ENCODE results near the gene KRT1. TPM values are rescaled to one million over a fixed set of nuclear protein-coding genes. Genes with fewer than 3 reads are reported as not detected.

Gene KRT1
- total and polyA plus RNA-seq, 3 donors from 2014 or later = 0.20 TPM; not detected in 2

GRCh38 chr12:52632656-52633055 is 47.6 kb downstream of the KRT1 start:
- TF ChIP-seq POLR2A (IDR thresholded peaks at IDR 0.05) (no peak), CTCF (IDR thresholded peaks at IDR 0.05) (no peak)
- intact Hi-C loops (cut with DNase I; ENCODE audit: low total_unique reads) = no loop called here

GRCh38 chr12:52631676-52632459 is 48.3 kb downstream of the KRT1 start:
- Histone ChIP-seq H3K4me1 (peaks cover 3% of the 10 kb centered on the region), H3K27me3 (no peaks in the 10 kb centered on the region), H3K27ac (no peak overlapping the region), H3K9me3 (no peaks in the 10 kb centered on the region), H3K4me3 (no peak overlapping the region), H3K36me3 (ENCODE audit: low read depth, missing control alignments) (no peaks in the 10 kb centered on the region)
- intact Hi-C loops (cut with DNase I; ENCODE audit: low total_unique reads) = no loop called here
- 81 to 82% methylated on average over 3 to 6 of the region's 6 CpGs for WGBS, 2 donors
- no peak for TF ChIP-seq CTCF (IDR thresholded peaks at IDR 0.05)
- DNase-seq = no peak

More at GRCh38 chr12:52632656-52633055, 47.6 kb downstream of the KRT1 start:
- H3K36me3 ChIP-seq (ENCODE audit: low read depth, missing control alignments) = no peaks in the 10 kb centered on the region
- H3K9me3 ChIP-seq = no peaks in the 10 kb centered on the region
- no peak overlapping the region for H3K27ac ChIP-seq
- H3K4me1 ChIP-seq = peaks cover 3% of the 10 kb centered on the region
- no peak overlapping the region for H3K4me3 ChIP-seq
- WGBS, 2 donors = 51 to 64% methylated on average over 4 of the region's 4 CpGs
- no peaks in the 10 kb centered on the region for H3K27me3 ChIP-seq
- no peak for DNase-seq

GRCh38 chr12:52631264-52631663 is 48.9 kb downstream of the KRT1 start:
- H3K9me3 ChIP-seq = no peaks in the 10 kb centered on the region
- no peak overlapping the region for H3K27ac ChIP-seq
- TF ChIP-seq CTCF (IDR thresholded peaks at IDR 0.05) = no peak
- TF ChIP-seq POLR2A (IDR thresholded peaks at IDR 0.05) = no peak
- H3K27me3 ChIP-seq = no peaks in the 10 kb centered on the region
- H3K4me1 ChIP-seq = peaks cover 3% of the 10 kb centered on the region
- WGBS, 2 donors = 15 to 32% methylated on average over 3 to 4 of the region's 4 CpGs
- no peaks in the 10 kb centered on the region for H3K36me3 ChIP-seq (ENCODE audit: low read depth, missing control alignments)
- intact Hi-C loops (cut with DNase I; ENCODE audit: low total_unique reads) = no loop called here
- no peak overlapping the region for H3K4me3 ChIP-seq
- DNase-seq = no peak

GRCh38 chr12:52630599-52631200 is 49.5 kb downstream of the KRT1 start:
- intact Hi-C loops (cut with DNase I; ENCODE audit: low total_unique reads) = no loop called here
- TF ChIP-seq POLR2A (IDR thresholded peaks at IDR 0.05) = no peak
- TF ChIP-seq CTCF (IDR thresholded peaks at IDR 0.05) = no peak
- 52 to 70% methylated on average over 4 of the region's 4 CpGs for WGBS, 2 donors
- H3K36me3 ChIP-seq (ENCODE audit: low read depth, missing control alignments) = no peaks in the 10 kb centered on the region
- no peak for DNase-seq
- no peaks in the 10 kb centered on the region for H3K27me3 ChIP-seq
- no peak overlapping the region for H3K4me3 ChIP-seq
- no peak overlapping the region for H3K27ac ChIP-seq
- peaks cover 3% of the 10 kb centered on the region for H3K4me1 ChIP-seq
- H3K9me3 ChIP-seq = no peaks in the 10 kb centered on the region
